ENCODE measurements around the gene SETBP1. TPM values are rescaled to one million over a fixed set of nuclear protein-coding genes. Genes with fewer than 3 reads are reported as not detected.

The SETBP1 gene
- total and polyA plus RNA-seq, 9 of the 15 experiments (the other 6 are each of a cell fraction or from before 2014, with no cell fraction given), result under 0.01 to 0.13 (median 0.04) TPM

- H3K27ac ChIP-seq (ENCODE audit: extremely low read depth, low read depth, low read length), result no peak overlapping the region
- no peaks in the 10 kb centered on the region for H4K20me1 ChIP-seq (replicated peaks; ENCODE audit: control insufficient read depth, insufficient read depth, low read length)
- no peak overlapping the region for H3K4me3 ChIP-seq
- FAIRE-seq (no peak), ATAC-seq (no peak), DNase-seq (ENCODE audit: extremely low read depth in 1 of 4, low spot score in 3 of 4) (no peak)
- CTCF ChIA-PET (ENCODE audit: low intra/inter-chr PET ratio), result no interaction called here
- no peak overlapping the region for H2AFZ ChIP-seq (ENCODE audit: low read depth, low read length)
- TF ChIP-seq ZEB2 (IDR thresholded peaks at IDR 0.05), result no peak
- no peak for TF ChIP-seq ARID3A (IDR thresholded peaks at IDR 0.05; ENCODE audit: borderline replicate concordance, low read depth, low read length)
- no peak for TF ChIP-seq NBN (IDR thresholded peaks at IDR 0.05; ENCODE audit: low read depth)
- no peak for TF ChIP-seq ZBTB17 (CRISPR knock-in tag; IDR thresholded peaks at IDR 0.05)
- no peak for TF ChIP-seq IRF9 (tag; IDR thresholded peaks at IDR 0.05)
- TF ChIP-seq ZNF592 (IDR thresholded peaks at IDR 0.05), result no peak
- TF ChIP-seq ZNF212 (CRISPR knock-in tag; IDR thresholded peaks at IDR 0.05), result no peak
- TF ChIP-seq MECOM (CRISPR knock-in tag; IDR thresholded peaks at IDR 0.05), result no peak
- TF ChIP-seq MCM3 (IDR thresholded peaks at IDR 0.05), result no peak
- TF ChIP-seq L3MBTL2 (IDR thresholded peaks at IDR 0.05), result no peak
- TF ChIP-seq USF2 (CRISPR knock-in tag; IDR thresholded peaks at IDR 0.05), result no peak
- no peak for TF ChIP-seq EHMT2 (IDR thresholded peaks at IDR 0.05)
- in situ Hi-C loops (cut with MboI), result no loop called here
- no peak overlapping the region for H3K4me2 ChIP-seq (ENCODE audit: insufficient read depth, low read length)
- intact Hi-C loops (cut with micrococcal nuclease), result no loop called here
- no TSS peak for BruUV-seq (replicated peaks)
- H3K9ac ChIP-seq (ENCODE audit: insufficient read depth in 1 of 2, low read depth in 2 of 2, low read length in 2 of 2), result no peak overlapping the region
- no peaks in the 10 kb centered on the region for H3K4me1 ChIP-seq (replicated peaks in 1 of 2; ENCODE audit: control insufficient read depth in 2 of 2, insufficient read depth in 2 of 2, low read length in 2 of 2)
- POLR2A ChIA-PET, result no interaction called here
- 2% methylated on average over 5 of the region's 5 CpGs for WGBS (ENCODE audit: insufficient coverage, low coverage, missing lambda C conversion rate)
- 0 out of 5 replicates have a peak, but pooled peaks cover 0 to 5% of the 10 kb centered on the region in 2 experiments for H3K27me3 ChIP-seq (ENCODE audit: control insufficient read depth in 2 of 2, insufficient read depth in 2 of 2, low read length in 2 of 2)
- no peaks in the 10 kb centered on the region for H3K9me1 ChIP-seq (ENCODE audit: control insufficient read depth, insufficient read depth, low read length)
- no peaks in the 10 kb centered on the region for H3K79me2 ChIP-seq (ENCODE audit: control insufficient read depth, insufficient read depth, low read length)
- no peaks in the 10 kb centered on the region for H3K36me3 ChIP-seq (ENCODE audit: control insufficient read depth, insufficient read depth, low read length)
- no peaks in the 10 kb centered on the region for H3K9me3 ChIP-seq (replicated peaks; ENCODE audit: control insufficient read depth, insufficient read depth, low read depth, low read length)
These were observed 258.3 kb downstream of the SETBP1 start for GRCh38 chr18:44938720-44939665.
